ENCODE measurements around the gene DES. TPM values are rescaled to one million over a fixed set of nuclear protein-coding genes. Genes with fewer than 3 reads are reported as not detected.

DES gene
- total RNA-seq, 1 experiment from 2014 or later, result 4.2 TPM

- Histone ChIP-seq H3K9ac (ENCODE audit: low read length) (no peak overlapping the region), H3K27me3 (ENCODE audit: insufficient read depth, low read length) (no peaks in the 10 kb centered on the region), H3K4me2 (ENCODE audit: low read length) (no peak overlapping the region), H3K9me3 (ENCODE audit: control insufficient read depth in 1 of 2, insufficient read depth in 1 of 2, low read depth in 1 of 2, low read length in 2 of 2) (no peaks in the 10 kb centered on the region), H3K36me3 (ENCODE audit: control insufficient read depth in 1 of 2, insufficient read depth in 2 of 2, low read length in 2 of 2) (no peaks in the 10 kb centered on the region), H3K4me3 (replicated peaks in 1 of 2; ENCODE audit: low read depth in 1 of 2, low read length in 2 of 2) (no peak overlapping the region), H3K9me2 (ENCODE audit: insufficient read depth) (no peaks in the 10 kb centered on the region), H3K79me2 (ENCODE audit: insufficient read depth, low read length) (no peaks in the 10 kb centered on the region), H3K27ac (ENCODE audit: low read depth, low read length) (no peak overlapping the region), H3K4me1 (ENCODE audit: control insufficient read depth in 1 of 2, insufficient read depth in 2 of 2, low read length in 2 of 2) (peaks cover 0 to 17% of the 10 kb centered on the region in 2 experiments; a peak in 3 of 4 replicates), H4K20me1 (ENCODE audit: insufficient read depth) (no peaks in the 10 kb centered on the region), H2AFZ (ENCODE audit: low read depth, low read length, poor library complexity, severe bottlenecking) (no peak overlapping the region)
- intact Hi-C loops (cut with micrococcal nuclease), result no loop called here
- no peak for ATAC-seq
- ChIA-PET CTCF (no interaction called here), POLR2A (no interaction called here), RAD21 (ENCODE audit: low non-redundant PET in 1 of 2, low total read pairs in 2 of 2, uncharacterized antibody in 2 of 2, unreplicated experiment in 2 of 2) (no interaction called here)
- TF ChIP-seq ATF3 (IDR thresholded peaks at IDR 0.05) (no peak), RAD21 (IDR thresholded peaks at IDR 0.05; ENCODE audit: low read depth) (no peak), TCF7L2 (IDR thresholded peaks at IDR 0.05; ENCODE audit: borderline replicate concordance, extremely low read depth, insufficient read depth, insufficient read length) (no peak), CEBPB (IDR thresholded peaks at IDR 0.05; ENCODE audit: low read depth) (no peak), ELF1 (IDR thresholded peaks at IDR 0.05; ENCODE audit: borderline replicate concordance, low read depth) (no peak), FOSL1 (IDR thresholded peaks at IDR 0.05; ENCODE audit: low read depth) (no peak), POLR2AphosphoS5 (IDR thresholded peaks at IDR 0.05; ENCODE audit: low read depth, low read length) (no peak), SP1 (IDR thresholded peaks at IDR 0.05; ENCODE audit: low read depth) (no peak), EZH2 (IDR thresholded peaks at IDR 0.05) (no peak), REST (IDR thresholded peaks at IDR 0.05; ENCODE audit: low read depth) (no peak)
- TF ChIP-seq, protein P1, sequence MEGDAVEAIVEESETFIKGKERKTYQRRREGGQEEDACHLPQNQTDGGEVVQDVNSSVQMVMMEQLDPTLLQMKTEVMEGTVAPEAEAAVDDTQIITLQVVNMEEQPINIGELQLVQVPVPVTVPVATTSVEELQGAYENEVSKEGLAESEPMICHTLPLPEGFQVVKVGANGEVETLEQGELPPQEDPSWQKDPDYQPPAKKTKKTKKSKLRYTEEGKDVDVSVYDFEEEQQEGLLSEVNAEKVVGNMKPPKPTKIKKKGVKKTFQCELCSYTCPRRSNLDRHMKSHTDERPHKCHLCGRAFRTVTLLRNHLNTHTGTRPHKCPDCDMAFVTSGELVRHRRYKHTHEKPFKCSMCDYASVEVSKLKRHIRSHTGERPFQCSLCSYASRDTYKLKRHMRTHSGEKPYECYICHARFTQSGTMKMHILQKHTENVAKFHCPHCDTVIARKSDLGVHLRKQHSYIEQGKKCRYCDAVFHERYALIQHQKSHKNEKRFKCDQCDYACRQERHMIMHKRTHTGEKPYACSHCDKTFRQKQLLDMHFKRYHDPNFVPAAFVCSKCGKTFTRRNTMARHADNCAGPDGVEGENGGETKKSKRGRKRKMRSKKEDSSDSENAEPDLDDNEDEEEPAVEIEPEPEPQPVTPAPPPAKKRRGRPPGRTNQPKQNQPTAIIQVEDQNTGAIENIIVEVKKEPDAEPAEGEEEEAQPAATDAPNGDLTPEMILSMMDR (IDR thresholded peaks at IDR 0.05 in 2 of 3, conservative IDR thresholded peaks at IDR 0.05 in 1 of 3; ENCODE audit: borderline replicate concordance in 1 of 3, insufficient read depth in 1 of 3, low read depth in 2 of 3, low read length in 2 of 3), result no peak
- BruUV-seq (replicated peaks), result no TSS peak
- no peak for DNase-seq (ENCODE audit: low read depth, low spot score)
Observed at GRCh38 chr2:219425238-219426067, 7.3 kb downstream of the DES start.

Measured in HCT116 (cell line).